GM12873 (cell line): ENCODE results near the gene PLXNA2.

Experiments
- TF ChIP-seq, protein P1 (sequence below): IDR thresholded peaks from 2 replicates; pipeline ENCODE4 v1.5.1; 2012; ENCODE audit warnings: low read depth, mild to moderate bottlenecking, moderate library complexity, low read length, control low read depth; ENCODE audit not compliant: insufficient read depth; ENCODE audit errors: missing control alignments

Gene PLXNA2

GRCh38 chr1:208093754-208094719, 150.1 kb downstream of the PLXNA2 start:
- TF ChIP-seq, protein P1, sequence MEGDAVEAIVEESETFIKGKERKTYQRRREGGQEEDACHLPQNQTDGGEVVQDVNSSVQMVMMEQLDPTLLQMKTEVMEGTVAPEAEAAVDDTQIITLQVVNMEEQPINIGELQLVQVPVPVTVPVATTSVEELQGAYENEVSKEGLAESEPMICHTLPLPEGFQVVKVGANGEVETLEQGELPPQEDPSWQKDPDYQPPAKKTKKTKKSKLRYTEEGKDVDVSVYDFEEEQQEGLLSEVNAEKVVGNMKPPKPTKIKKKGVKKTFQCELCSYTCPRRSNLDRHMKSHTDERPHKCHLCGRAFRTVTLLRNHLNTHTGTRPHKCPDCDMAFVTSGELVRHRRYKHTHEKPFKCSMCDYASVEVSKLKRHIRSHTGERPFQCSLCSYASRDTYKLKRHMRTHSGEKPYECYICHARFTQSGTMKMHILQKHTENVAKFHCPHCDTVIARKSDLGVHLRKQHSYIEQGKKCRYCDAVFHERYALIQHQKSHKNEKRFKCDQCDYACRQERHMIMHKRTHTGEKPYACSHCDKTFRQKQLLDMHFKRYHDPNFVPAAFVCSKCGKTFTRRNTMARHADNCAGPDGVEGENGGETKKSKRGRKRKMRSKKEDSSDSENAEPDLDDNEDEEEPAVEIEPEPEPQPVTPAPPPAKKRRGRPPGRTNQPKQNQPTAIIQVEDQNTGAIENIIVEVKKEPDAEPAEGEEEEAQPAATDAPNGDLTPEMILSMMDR = peak; percentile 94

GRCh38 chr1:208093046-208093445, 151.1 kb downstream of the PLXNA2 start:
- TF ChIP-seq, protein P1 = no peak

- TF ChIP-seq, protein P1 = no peak
These were observed 153.5 kb downstream of the PLXNA2 start for GRCh38 chr1:208090388-208091301.

GRCh38 chr1:208089761-208090370, 154.3 kb downstream of the PLXNA2 start:
- TF ChIP-seq, protein P1 = no peak

GRCh38 chr1:208089149-208089548, 155.0 kb downstream of the PLXNA2 start:
- TF ChIP-seq, protein P1 = no peak

DNA sequence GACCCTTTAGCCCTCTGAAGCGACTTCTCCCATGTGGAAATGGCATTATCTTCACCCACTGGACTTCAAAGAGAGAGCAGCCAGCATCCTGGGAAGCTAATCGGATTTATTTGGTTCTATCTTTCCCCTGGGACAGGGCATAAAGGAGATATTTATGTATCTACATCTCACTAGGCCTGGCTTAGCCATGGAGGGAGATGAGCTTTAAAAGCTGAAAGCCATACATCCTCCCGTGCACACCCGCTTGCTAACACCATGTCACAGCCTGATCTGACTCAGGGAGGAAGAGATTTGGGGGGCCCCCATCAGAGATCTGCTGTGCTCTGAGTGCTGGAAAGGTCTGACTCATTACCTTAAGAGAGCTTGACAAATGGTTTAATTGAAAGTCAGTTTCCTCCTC, 155.9 kb downstream of the PLXNA2 start:
- TF ChIP-seq, protein P1 = no peak
